GM13976 (cell line): ENCODE measurements around the gene BCL11A.
A peak's percentile ranks its signal among the peaks of the same experiment; 100 is the strongest.

Experiments
- DNase-seq: peaks from one replicate; pipeline ENCODE4 v3.0.0; 2012; ENCODE audit warnings: low spot score
- CTCF ChIP-seq: IDR thresholded peaks from 2 replicates; pipeline ENCODE4 v1.5.1; 2012; ENCODE audit warnings: borderline replicate concordance, mild to moderate bottlenecking; ENCODE audit not compliant: insufficient read depth; ENCODE audit errors: extremely low read depth, missing control alignments, control extremely low read depth
- in situ Hi-C: fragments of 300-500 bp; cut with MboI; formaldehyde crosslinking; loops from one replicate; pipeline ENCODE4 v1.12.0; 2022; ENCODE audit warnings: low sequenced_read_pairs, mixed read lengths, inconsistent platforms; ENCODE audit not compliant: unreplicated experiment

BCL11A gene

DNA sequence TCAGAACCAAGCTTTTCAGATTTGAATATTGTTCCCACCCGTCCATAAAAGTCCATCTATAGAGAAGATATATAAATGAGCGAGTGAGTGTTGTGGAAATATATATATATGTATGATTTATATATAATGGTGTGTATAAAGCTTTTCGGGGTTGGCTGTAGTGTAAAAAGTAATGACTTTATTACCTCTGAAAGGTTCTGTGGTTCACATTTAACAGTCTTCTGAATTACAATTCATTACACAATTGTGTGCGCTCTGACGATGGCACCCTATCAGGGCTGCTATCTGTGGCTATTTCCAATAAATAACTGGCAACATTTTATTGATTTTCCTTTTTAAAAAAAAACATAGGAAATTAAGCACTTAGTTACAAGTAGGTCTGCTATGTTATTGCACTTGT, 2.7 kb upstream of the BCL11A start:
- no peak for DNase-seq
- in situ Hi-C loops, result loop anchor here (25.0 kb wide), 2 partner anchors 1244 to 1794 kb away; no protein-coding TSS in a partner anchor
- no peak for TF ChIP-seq CTCF

- in situ Hi-C loops, result loop anchor here (25.0 kb wide), 2 partner anchors 1243 to 1793 kb away; no protein-coding TSS in a partner anchor
- TF ChIP-seq CTCF, result no peak
- DNase-seq, result no peak
These were observed 2.3 kb upstream of the BCL11A start for GRCh38 chr2:60555783-60556139.

DNA sequence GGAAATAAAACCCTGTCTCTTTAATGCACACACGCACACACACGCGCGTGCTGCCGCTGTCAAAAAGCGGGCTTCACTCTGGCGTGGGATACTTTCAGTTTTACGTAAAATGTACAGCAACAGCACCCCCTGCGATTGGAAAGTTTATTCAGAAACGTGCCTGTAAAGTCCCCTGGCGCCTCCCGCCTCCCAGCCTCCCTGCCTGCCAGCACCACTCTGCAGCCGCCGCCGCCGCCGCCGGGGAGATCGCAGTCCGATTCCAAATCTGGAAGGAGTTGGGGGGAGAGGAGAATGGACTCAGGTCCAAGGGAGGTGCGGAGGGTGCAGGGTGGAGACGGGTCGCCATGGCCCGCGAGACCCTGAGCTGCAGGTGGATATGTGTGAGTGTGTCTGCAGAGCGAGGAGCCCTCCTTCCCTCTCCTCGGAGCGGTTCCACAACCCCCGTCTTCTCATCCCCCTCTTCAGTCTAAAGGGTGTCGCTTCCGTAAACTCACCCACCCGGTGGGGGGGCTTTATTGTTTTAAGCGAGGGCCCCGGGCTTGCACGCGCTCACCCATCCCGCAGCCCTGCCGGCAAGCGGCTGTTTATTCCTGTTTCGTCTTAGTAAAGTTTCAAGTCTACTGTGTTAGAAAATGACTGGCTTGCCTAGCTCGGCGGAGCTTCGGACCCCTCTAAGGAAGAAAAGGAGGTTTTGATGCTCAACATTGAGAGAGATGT, 1.8 kb upstream of the BCL11A start:
- peak; percentile 29 for TF ChIP-seq CTCF
- in situ Hi-C loops, result loop anchor here (25.0 kb wide), 2 partner anchors 1243 to 1793 kb away; no protein-coding TSS in a partner anchor
- peak; percentile 69 for DNase-seq

DNA sequence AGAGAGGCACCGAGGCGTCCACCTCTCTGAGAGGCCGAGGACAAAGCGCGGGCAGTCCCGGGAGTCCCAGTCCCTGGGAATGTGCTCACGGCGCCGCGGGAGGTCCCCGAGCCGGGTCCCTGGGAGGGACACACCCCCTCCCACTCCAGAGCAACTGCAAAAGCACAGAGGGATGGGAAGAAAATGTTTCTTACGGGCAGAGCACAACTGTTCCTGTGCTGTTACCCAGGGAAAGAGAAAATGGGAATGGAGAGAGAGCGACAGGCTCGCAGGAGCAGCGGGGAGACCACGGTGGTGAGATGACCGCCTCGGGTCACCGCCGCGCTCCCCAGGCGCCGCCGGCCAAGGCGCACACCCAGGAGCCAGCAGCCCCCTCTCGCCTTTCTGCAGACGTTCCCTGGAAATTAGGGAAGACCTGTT, 1.2 kb upstream of the BCL11A start:
- DNase-seq, result no peak
- in situ Hi-C loops, result loop anchor here (25.0 kb wide), 2 partner anchors 1242 to 1792 kb away; no protein-coding TSS in a partner anchor

GRCh38 chr2:60554074-60554645, 706 bp upstream of the BCL11A start:
- DNase-seq, result no peak
- TF ChIP-seq CTCF, result no peak
- in situ Hi-C loops, result loop anchor here (25.0 kb wide), 2 partner anchors 1242 to 1792 kb away; no protein-coding TSS in a partner anchor

More for the DNA sequence above, 1.2 kb upstream of the BCL11A start:
- no peak for TF ChIP-seq CTCF

DNA sequence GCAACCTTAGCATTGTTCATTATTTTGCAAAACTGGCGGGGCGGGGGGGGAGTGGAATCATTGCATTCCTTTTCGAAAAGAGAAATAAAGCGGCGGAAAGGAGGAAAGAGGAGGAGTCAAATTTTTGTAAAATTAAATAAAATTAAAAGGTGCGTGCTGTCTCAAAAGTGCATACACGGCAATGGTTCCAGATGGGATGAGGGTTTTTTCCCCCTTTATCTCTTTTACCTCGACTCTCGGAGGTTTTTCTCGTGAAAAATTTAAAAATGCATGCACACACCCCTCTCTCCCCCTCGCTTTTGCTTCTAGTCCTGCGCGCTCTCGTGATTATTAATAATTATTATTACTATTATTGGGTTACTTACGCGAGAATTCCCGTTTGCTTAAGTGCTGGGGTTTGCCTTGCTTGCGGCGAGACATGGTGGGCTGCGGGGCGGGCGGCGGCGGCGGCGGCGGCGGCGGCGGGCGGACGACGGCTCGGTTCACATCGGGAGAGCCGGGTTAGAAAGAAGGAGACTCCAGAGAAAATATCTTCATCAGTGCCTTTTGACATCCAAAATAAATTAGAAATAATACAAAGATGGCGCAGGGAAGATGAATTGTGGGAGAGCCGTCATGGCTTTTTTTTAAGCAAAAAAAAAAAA, 481 bp downstream of the BCL11A start:
- no peak for TF ChIP-seq CTCF
- in situ Hi-C loops, result loop anchor here (25.0 kb wide), 2 partner anchors 1241 to 1791 kb away; no protein-coding TSS in a partner anchor
- DNase-seq, result no peak
